MM.1S (cell line): ENCODE results near the gene DECR2.
"Not testable (repeated sequence)": the region's sequence is repeated elsewhere in the genome, so short reads cannot be mapped to it uniquely, and the experiment has no call there.

ENCODE experiments used
- DNase-seq: peaks from one replicate; pipeline ENCODE4 v3.0.0-alpha.2; 2015
- H2AFZ ChIP-seq: fragments of 300-600 bp; sonication (generic); 2 replicates; pipeline ENCODE4 v1.6.0; 2016; ENCODE audit warnings: antibody characterized with exemption, low read length
- H3F3A ChIP-seq: fragments of 300-600 bp; sonication (generic); 2 replicates; pipeline ENCODE4 v1.6.1; 2016; ENCODE audit warnings: mild to moderate bottlenecking, antibody characterized with exemption, low read length, moderate library complexity, mixed read lengths; ENCODE audit not compliant: insufficient read depth
- H3K27ac ChIP-seq: fragments of 300-600 bp; sonication (generic); 2 replicates; pipeline ENCODE4 v1.5.1; 2016; ENCODE audit warnings: mild to moderate bottlenecking, low read length
- H3K27me3 ChIP-seq: fragments of 300-600 bp; sonication (generic); replicated peaks from 2 replicates; pipeline ENCODE4 v1.6.0; 2016; ENCODE audit warnings: low read length; ENCODE audit not compliant: insufficient read depth
- H3K36me3 ChIP-seq: fragments of 300-600 bp; sonication (generic); replicated peaks from 2 replicates; pipeline ENCODE4 v1.6.1; 2016; ENCODE audit warnings: mild to moderate bottlenecking, low read length, mixed read lengths; ENCODE audit not compliant: insufficient read depth
- H3K4me1 ChIP-seq: fragments of 300-600 bp; sonication (generic); 2 replicates; pipeline ENCODE4 v1.6.1; 2016; ENCODE audit warnings: low read length, mixed read lengths
- H3K4me2 ChIP-seq: fragments of 300-600 bp; sonication (generic); 2 replicates; pipeline ENCODE4 v1.6.0; 2016; ENCODE audit warnings: low read depth, low read length
- H3K4me3 ChIP-seq: fragments of 300-600 bp; sonication (generic); 2 replicates; pipeline ENCODE4 v1.5.1; 2016; ENCODE audit warnings: low read length, mixed read lengths
- H3K79me2 ChIP-seq: fragments of 300-600 bp; sonication (generic); 2 replicates; pipeline ENCODE4 v1.6.1; 2016; ENCODE audit warnings: mixed run types, low read length, mixed read lengths
- H3K9ac ChIP-seq: fragments of 300-600 bp; sonication (generic); 2 replicates; pipeline ENCODE4 v1.6.1; 2016; ENCODE audit warnings: low read length, mixed read lengths
- H3K9me2 ChIP-seq: fragments of 300-600 bp; sonication (generic); replicated peaks from 2 replicates; pipeline ENCODE4 v1.6.1; 2016; ENCODE audit warnings: mild to moderate bottlenecking, low read length, mixed read lengths; ENCODE audit not compliant: insufficient read depth
- H3K9me3 ChIP-seq: fragments of 300-600 bp; sonication (generic); replicated peaks from 2 replicates; pipeline ENCODE4 v1.6.1; 2016; ENCODE audit warnings: mild to moderate bottlenecking, low read length, mixed read lengths; ENCODE audit not compliant: insufficient read depth
- H4K20me1 ChIP-seq: fragments of 300-600 bp; sonication (generic); 2 replicates; pipeline ENCODE4 v1.6.1; 2016; ENCODE audit warnings: mild to moderate bottlenecking, low read length, moderate library complexity, mixed read lengths; ENCODE audit not compliant: insufficient read depth
- CTCF ChIP-seq: fragments of 300-600 bp; sonication (generic); IDR thresholded peaks from 2 replicates; pipeline ENCODE4 v1.5.1; 2016; ENCODE audit warnings: antibody characterized with exemption, low read length, mixed read lengths
- EZH2 ChIP-seq: fragments of 300-600 bp; sonication (generic); optimal IDR thresholded peaks from 2 replicates; pipeline ENCODE3; 2017; ENCODE audit warnings: low read depth, mild to moderate bottlenecking, antibody characterized with exemption, low read length, mixed read lengths
- EZH2phosphoT487 ChIP-seq: fragments of 300-600 bp; sonication (generic); IDR thresholded peaks from 2 replicates; pipeline ENCODE4 v1.6.1; 2018; ENCODE audit warnings: antibody characterized with exemption, low read length

Gene DECR2

GRCh38 chr16:377419-377951 is 24.2 kb upstream of the DECR2 start:
- H3K4me2 ChIP-seq: no peak overlapping the region
- H2AFZ ChIP-seq: no peak overlapping the region
- no peak overlapping the region for H3K4me3 ChIP-seq
- no peaks in the 10 kb centered on the region for H3F3A ChIP-seq
- no peaks in the 10 kb centered on the region for H3K4me1 ChIP-seq
- no peaks in the 10 kb centered on the region for H3K27me3 ChIP-seq
- no peaks in the 10 kb centered on the region for H3K9me3 ChIP-seq
- peaks cover 29% of the 10 kb centered on the region for H3K79me2 ChIP-seq
- DNase-seq: no peak
- no peak for TF ChIP-seq EZH2
- TF ChIP-seq CTCF: no peak
- TF ChIP-seq EZH2phosphoT487: no peak
- no peaks in the 10 kb centered on the region for H3K36me3 ChIP-seq
- H3K9ac ChIP-seq: no peak overlapping the region
- no peaks in the 10 kb centered on the region for H4K20me1 ChIP-seq
- H3K27ac ChIP-seq: no peak overlapping the region
- no peaks in the 10 kb centered on the region for H3K9me2 ChIP-seq

GRCh38 chr16:378113-378820 is 23.4 kb upstream of the DECR2 start:
- not testable (repeated sequence) for H3K36me3 ChIP-seq, H3K4me3 ChIP-seq, DNase-seq, H3F3A ChIP-seq, H3K9ac ChIP-seq, H2AFZ ChIP-seq, H4K20me1 ChIP-seq, H3K27ac ChIP-seq, H3K9me2 ChIP-seq, H3K4me2 ChIP-seq, H3K4me1 ChIP-seq, H3K9me3 ChIP-seq, H3K27me3 ChIP-seq
- peaks cover 29% of the 10 kb centered on the region for H3K79me2 ChIP-seq

DNA sequence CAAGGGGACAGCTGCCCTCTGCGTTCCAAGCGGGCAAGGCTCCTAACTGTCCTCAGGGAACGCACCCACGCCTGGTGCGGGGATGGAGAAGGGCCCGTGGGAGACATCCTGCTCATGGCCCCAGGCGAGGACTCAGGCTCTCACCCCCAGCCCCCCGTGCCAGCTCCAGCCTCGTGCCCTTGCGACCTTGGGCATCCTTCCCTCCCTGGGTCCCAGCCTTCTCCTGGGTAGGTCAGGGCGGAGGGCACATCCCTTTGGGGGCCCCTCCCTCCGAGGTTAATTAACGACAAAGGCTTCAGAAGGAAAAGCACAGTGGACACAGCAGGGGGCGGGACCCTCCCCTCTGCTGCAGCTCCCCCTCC is 22.9 kb upstream of the DECR2 start:
- no peak overlapping the region for H3K27ac ChIP-seq
- no peak overlapping the region for H3K4me2 ChIP-seq
- H3K4me3 ChIP-seq: no peak overlapping the region
- H3K36me3 ChIP-seq: no peaks in the 10 kb centered on the region
- TF ChIP-seq CTCF (no peak), EZH2 (no peak), EZH2phosphoT487 (no peak)
- peaks cover 29% of the 10 kb centered on the region for H3K79me2 ChIP-seq
- H4K20me1 ChIP-seq: no peaks in the 10 kb centered on the region
- no peaks in the 10 kb centered on the region for H3K9me2 ChIP-seq
- H3K27me3 ChIP-seq: no peaks in the 10 kb centered on the region
- H3F3A ChIP-seq: no peaks in the 10 kb centered on the region
- H2AFZ ChIP-seq: no peak overlapping the region
- 0 out of 2 replicates have a peak, but pooled peaks cover 3% of the 10 kb centered on the region for H3K4me1 ChIP-seq
- DNase-seq: no peak
- H3K9ac ChIP-seq: no peak overlapping the region
- no peaks in the 10 kb centered on the region for H3K9me3 ChIP-seq
